Measurements from ENCODE around the gene EFHC1.

DNA sequence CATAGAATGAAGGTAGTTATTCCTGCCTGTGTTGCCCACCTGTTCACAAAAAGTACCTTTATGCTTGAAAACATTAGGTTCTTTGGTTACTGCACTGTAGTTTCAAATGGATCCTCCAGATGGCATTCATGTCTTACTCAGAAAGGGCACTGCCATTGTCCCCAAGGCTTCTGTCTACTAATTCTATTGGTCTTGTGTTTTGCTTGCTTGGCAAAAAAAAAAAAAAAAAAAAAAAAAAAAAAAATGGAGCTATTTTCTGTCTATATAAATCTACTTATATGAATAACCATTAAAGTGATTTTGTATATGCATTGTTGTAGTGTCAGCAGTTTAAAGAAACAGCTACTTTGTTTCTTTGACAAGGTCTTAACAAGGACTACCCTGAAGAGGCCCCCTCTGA, 12.7 kb upstream of the EFHC1 start:
- TF ChIP-seq CTCF (IDR thresholded peaks at IDR 0.05; ENCODE audit: low read depth, low read length, poor library complexity, severe bottlenecking): peak; percentile 45
- TF ChIP-seq EZH2phosphoT487 (IDR thresholded peaks at IDR 0.05; ENCODE audit: borderline replicate concordance, low read length): no peak

Measured in DOHH2 (cell line).